Measurements from ENCODE around the gene CCNJL.

DNA sequence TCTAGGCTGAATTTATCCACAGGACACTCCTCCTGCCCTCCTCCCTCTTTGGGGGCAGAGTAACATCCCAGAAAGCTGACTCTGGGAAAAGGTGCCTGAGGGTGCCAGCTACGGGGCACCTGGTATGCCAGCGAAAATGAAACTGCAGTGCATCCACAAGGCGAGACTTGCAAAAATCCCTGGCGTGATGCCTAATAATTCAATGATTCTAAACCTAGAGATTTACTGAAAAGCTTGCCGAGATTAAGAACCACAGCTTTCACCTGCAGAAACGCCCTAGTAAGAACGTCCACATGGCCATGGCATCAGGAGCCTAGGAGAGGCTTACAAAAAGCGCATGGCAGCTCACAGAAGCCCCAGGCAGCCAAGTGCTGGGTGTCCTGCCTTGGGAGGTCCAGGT lies 20.9 kb downstream of the CCNJL start:
- TF ChIP-seq ELF4 (IDR thresholded peaks at IDR 0.05) (no peak), BHLHE40 (IDR thresholded peaks at IDR 0.05; ENCODE audit: borderline replicate concordance) (no peak), FOXA1 (IDR thresholded peaks at IDR 0.05) (no peak), SP1 (IDR thresholded peaks at IDR 0.05) (no peak), SUZ12 (IDR thresholded peaks at IDR 0.05) (no peak), FOXM1 (IDR thresholded peaks at IDR 0.05; ENCODE audit: borderline replicate concordance) (no peak), CTBP1 (IDR thresholded peaks at IDR 0.05; ENCODE audit: borderline replicate concordance) (no peak), LEF1 (IDR thresholded peaks at IDR 0.05; ENCODE audit: borderline replicate concordance) (no peak), ZNF384 (IDR thresholded peaks at IDR 0.05) (no peak), HDGF (IDR thresholded peaks at IDR 0.05; ENCODE audit: borderline replicate concordance) (no peak), TARDBP (IDR thresholded peaks at IDR 0.05) (no peak), NFRKB (IDR thresholded peaks at IDR 0.05) (no peak), L3MBTL2 (conservative IDR thresholded peaks at IDR 0.05) (no peak)
- TF ChIP-seq, protein P1, sequence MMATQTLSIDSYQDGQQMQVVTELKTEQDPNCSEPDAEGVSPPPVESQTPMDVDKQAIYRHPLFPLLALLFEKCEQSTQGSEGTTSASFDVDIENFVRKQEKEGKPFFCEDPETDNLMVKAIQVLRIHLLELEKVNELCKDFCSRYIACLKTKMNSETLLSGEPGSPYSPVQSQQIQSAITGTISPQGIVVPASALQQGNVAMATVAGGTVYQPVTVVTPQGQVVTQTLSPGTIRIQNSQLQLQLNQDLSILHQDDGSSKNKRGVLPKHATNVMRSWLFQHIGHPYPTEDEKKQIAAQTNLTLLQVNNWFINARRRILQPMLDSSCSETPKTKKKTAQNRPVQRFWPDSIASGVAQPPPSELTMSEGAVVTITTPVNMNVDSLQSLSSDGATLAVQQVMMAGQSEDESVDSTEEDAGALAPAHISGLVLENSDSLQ (IDR thresholded peaks at IDR 0.05) = no peak

All from HEK293T (cell line).